Embryonic facial prominence (tissue), 1 donor: Measurements from ENCODE around the gene PSTPIP2.

ENCODE experiments used
- DNase-seq: peaks from one replicate; pipeline ENCODE4 v3.0.0-alpha.2; 2016; ENCODE audit errors: extremely low spot score

PSTPIP2 gene

GRCh38 chr18:45935591-45936335, 136.3 kb downstream of the PSTPIP2 start:
- DNase-seq: no peak
